SK-N-SH treated with all-trans-retinoic acid at 6 μM for 48 hours (cell line): ENCODE measurements around the gene NTMT1.

Experiments
- ATAC-seq: fragments of 200-7000 bp; cut with Tn5 transposase; 3 replicates; pipeline ENCODE4 v1.9.1; 2020; ENCODE audit warnings: mild to moderate bottlenecking, moderate library complexity
- BACH2 ChIP-seq: fragments of 250-450 bp; sonication (Bioruptor Pico); IDR thresholded peaks from 2 replicates; pipeline ENCODE4 v1.9.0; 2021; ENCODE audit warnings: mild to moderate bottlenecking, borderline replicate concordance
- ESRRG ChIP-seq: fragments of 250-450 bp; sonication (Bioruptor Pico); IDR thresholded peaks from 2 replicates; pipeline ENCODE4 v1.6.1; 2021; ENCODE audit warnings: mild to moderate bottlenecking
- GLIS3 ChIP-seq: fragments of 250-450 bp; sonication (Bioruptor Pico); IDR thresholded peaks from 2 replicates; pipeline ENCODE4 v1.5.0; 2020; ENCODE audit warnings: mild to moderate bottlenecking, moderate library complexity
- ISL1 ChIP-seq: fragments of 250-450 bp; sonication (Bioruptor Pico); IDR thresholded peaks from 2 replicates; pipeline ENCODE4 v2.1.2; 2022; ENCODE audit warnings: mild to moderate bottlenecking, moderate library complexity
- OSR1 ChIP-seq: fragments of 250-450 bp; sonication (Bioruptor Pico); IDR thresholded peaks from 2 replicates; pipeline ENCODE4 v1.8.0; 2022; ENCODE audit warnings: moderate library complexity, mild to moderate bottlenecking, inconsistent platforms
- PPARA ChIP-seq: fragments of 250-450 bp; sonication (Bioruptor Pico); IDR thresholded peaks from 2 replicates; pipeline ENCODE4 v1.5.0; 2020; ENCODE audit warnings: mild to moderate bottlenecking, borderline replicate concordance
- RARB ChIP-seq: fragments of 250-450 bp; sonication (Bioruptor Pico); IDR thresholded peaks from 2 replicates; pipeline ENCODE4 v1.8.0; 2021; ENCODE audit warnings: mild to moderate bottlenecking, moderate library complexity
- SNAI2 ChIP-seq: fragments of 250-450 bp; sonication (Bioruptor Pico); IDR thresholded peaks from 2 replicates; pipeline ENCODE4 v1.5.0; 2020; ENCODE audit warnings: mild to moderate bottlenecking, moderate library complexity
- TOX ChIP-seq: fragments of 250-450 bp; sonication (Bioruptor Pico); IDR thresholded peaks from 2 replicates; pipeline ENCODE4 v1.8.0; 2021; ENCODE audit warnings: mild to moderate bottlenecking, moderate library complexity, borderline replicate concordance
- ZC3H10 ChIP-seq: fragments of 250-450 bp; sonication (Bioruptor Pico); IDR thresholded peaks from 2 replicates; pipeline ENCODE4 v1.5.1; 2021; ENCODE audit warnings: mild to moderate bottlenecking, moderate library complexity
- ZFP3 ChIP-seq: fragments of 250-450 bp; sonication (Bioruptor Pico); IDR thresholded peaks from 2 replicates; pipeline ENCODE4 v1.5.0; 2020; ENCODE audit warnings: mild to moderate bottlenecking, moderate library complexity
- ZFP30 ChIP-seq: fragments of 450-650 bp; formaldehyde crosslinking; IDR thresholded peaks from 2 replicates; pipeline ENCODE4 v1.5.0; 2022; ENCODE audit warnings: mild to moderate bottlenecking, moderate library complexity
- ZNF565 ChIP-seq: fragments of 450-650 bp; formaldehyde crosslinking; conservative IDR thresholded peaks from 2 replicates; pipeline ENCODE4 v1.5.0; 2020; ENCODE audit warnings: low read depth, mild to moderate bottlenecking, moderate library complexity
- ZNF70 ChIP-seq: fragments of 450-650 bp; formaldehyde crosslinking; IDR thresholded peaks from 2 replicates; pipeline ENCODE4 v1.5.0; 2020; ENCODE audit warnings: mild to moderate bottlenecking, moderate library complexity
- ZNF8 ChIP-seq: fragments of 450-650 bp; formaldehyde crosslinking; IDR thresholded peaks from 2 replicates; pipeline ENCODE4 v1.5.0; 2020; ENCODE audit warnings: mild to moderate bottlenecking, moderate library complexity
- TF ChIP-seq, protein P1 (sequence below): fragments of 250-450 bp; sonication (Bioruptor Pico); IDR thresholded peaks from 2 replicates; pipeline ENCODE4 v1.5.1; 2020; ENCODE audit warnings: low read depth, mild to moderate bottlenecking, moderate library complexity
- TF ChIP-seq, protein P2 (sequence below): fragments of 250-450 bp; sonication (Bioruptor Pico); IDR thresholded peaks from 2 replicates; pipeline ENCODE4 v1.5.0; 2020; ENCODE audit warnings: mild to moderate bottlenecking, moderate library complexity
- TF ChIP-seq, protein P3 (sequence below): fragments of 250-450 bp; sonication (Bioruptor Pico); IDR thresholded peaks from 2 replicates; pipeline ENCODE4 v1.8.0; 2021; ENCODE audit warnings: low read depth, mild to moderate bottlenecking, moderate library complexity, borderline replicate concordance
- TF ChIP-seq, protein P4 (sequence below): fragments of 250-450 bp; sonication (Bioruptor Pico); IDR thresholded peaks from 2 replicates; pipeline ENCODE4 v1.5.1; 2021; ENCODE audit warnings: mild to moderate bottlenecking, moderate library complexity
- TF ChIP-seq, protein P5 (sequence below): fragments of 250-450 bp; sonication (Bioruptor Pico); IDR thresholded peaks from 2 replicates; pipeline ENCODE4 v1.8.0; 2020; ENCODE audit warnings: mild to moderate bottlenecking, moderate library complexity, borderline replicate concordance

Gene NTMT1

DNA sequence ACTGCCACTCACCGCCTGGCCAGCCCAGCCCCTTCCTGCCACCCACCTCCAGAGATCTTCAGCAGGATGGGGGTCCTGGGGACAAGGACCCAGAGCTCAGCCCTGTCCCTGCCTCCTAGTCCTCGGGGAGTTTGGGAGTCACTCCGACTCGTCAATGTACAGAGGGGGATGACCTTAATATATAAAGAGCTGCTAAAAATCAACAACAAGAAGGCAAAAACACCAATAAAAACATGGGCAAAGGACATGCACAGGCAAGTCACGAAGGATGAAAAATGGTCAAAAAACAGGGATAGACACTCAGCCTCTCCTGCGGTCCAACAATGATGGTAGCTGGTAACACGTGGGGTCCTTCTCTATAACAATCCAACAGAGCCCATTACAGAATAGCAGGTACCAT is 20.7 kb downstream of the NTMT1 start (continued):
- TF ChIP-seq PPARA (no peak), ESRRG (CRISPR knock-in tag) (no peak), BACH2 (CRISPR knock-in tag) (no peak), ZFP30 (CRISPR knock-in tag) (no peak), ZFP3 (no peak), ZNF565 (CRISPR knock-in tag) (no peak), ZC3H10 (no peak), TOX (CRISPR knock-in tag) (no peak)
- TF ChIP-seq, protein P1, sequence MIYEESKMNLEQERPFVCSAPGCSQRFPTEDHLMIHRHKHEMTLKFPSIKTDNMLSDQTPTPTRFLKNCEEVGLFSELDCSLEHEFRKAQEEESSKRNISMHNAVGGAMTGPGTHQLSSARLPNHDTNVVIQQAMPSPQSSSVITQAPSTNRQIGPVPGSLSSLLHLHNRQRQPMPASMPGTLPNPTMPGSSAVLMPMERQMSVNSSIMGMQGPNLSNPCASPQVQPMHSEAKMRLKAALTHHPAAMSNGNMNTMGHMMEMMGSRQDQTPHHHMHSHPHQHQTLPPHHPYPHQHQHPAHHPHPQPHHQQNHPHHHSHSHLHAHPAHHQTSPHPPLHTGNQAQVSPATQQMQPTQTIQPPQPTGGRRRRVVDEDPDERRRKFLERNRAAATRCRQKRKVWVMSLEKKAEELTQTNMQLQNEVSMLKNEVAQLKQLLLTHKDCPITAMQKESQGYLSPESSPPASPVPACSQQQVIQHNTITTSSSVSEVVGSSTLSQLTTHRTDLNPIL (CRISPR knock-in tag), result no peak

DNA sequence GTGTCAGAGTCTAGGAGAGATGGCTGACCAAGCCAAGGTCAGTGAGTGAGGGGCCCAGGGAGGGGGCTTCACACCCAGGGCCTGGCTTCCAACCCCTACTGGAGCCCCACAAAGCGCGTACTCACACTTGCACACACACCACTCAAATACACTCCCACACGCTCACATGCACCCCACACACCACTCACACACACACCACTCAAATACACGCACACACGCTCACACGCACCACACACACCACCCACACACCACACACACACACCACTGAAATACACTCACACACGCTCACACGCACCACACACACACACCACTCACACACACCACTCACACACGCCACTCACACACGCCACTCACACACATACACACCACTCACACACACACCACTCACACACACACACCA is 21.7 kb downstream of the NTMT1 start:
- no peak for ATAC-seq
- TF ChIP-seq, protein P2, sequence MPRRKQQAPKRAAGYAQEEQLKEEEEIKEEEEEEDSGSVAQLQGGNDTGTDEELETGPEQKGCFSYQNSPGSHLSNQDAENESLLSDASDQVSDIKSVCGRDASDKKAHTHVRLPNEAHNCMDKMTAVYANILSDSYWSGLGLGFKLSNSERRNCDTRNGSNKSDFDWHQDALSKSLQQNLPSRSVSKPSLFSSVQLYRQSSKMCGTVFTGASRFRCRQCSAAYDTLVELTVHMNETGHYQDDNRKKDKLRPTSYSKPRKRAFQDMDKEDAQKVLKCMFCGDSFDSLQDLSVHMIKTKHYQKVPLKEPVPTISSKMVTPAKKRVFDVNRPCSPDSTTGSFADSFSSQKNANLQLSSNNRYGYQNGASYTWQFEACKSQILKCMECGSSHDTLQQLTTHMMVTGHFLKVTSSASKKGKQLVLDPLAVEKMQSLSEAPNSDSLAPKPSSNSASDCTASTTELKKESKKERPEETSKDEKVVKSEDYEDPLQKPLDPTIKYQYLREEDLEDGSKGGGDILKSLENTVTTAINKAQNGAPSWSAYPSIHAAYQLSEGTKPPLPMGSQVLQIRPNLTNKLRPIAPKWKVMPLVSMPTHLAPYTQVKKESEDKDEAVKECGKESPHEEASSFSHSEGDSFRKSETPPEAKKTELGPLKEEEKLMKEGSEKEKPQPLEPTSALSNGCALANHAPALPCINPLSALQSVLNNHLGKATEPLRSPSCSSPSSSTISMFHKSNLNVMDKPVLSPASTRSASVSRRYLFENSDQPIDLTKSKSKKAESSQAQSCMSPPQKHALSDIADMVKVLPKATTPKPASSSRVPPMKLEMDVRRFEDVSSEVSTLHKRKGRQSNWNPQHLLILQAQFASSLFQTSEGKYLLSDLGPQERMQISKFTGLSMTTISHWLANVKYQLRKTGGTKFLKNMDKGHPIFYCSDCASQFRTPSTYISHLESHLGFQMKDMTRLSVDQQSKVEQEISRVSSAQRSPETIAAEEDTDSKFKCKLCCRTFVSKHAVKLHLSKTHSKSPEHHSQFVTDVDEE (CRISPR knock-in tag), result no peak
- TF ChIP-seq GLIS3, result no peak
- no peak for TF ChIP-seq ZC3H10
- no peak for TF ChIP-seq ZFP30 (CRISPR knock-in tag)
- no peak for TF ChIP-seq ZNF70 (CRISPR knock-in tag)
- no peak for TF ChIP-seq ESRRG (CRISPR knock-in tag)
- no peak for TF ChIP-seq PPARA
- no peak for TF ChIP-seq ZNF565 (CRISPR knock-in tag)
- TF ChIP-seq, protein P1 (CRISPR knock-in tag), result no peak
- TF ChIP-seq, protein P3, sequence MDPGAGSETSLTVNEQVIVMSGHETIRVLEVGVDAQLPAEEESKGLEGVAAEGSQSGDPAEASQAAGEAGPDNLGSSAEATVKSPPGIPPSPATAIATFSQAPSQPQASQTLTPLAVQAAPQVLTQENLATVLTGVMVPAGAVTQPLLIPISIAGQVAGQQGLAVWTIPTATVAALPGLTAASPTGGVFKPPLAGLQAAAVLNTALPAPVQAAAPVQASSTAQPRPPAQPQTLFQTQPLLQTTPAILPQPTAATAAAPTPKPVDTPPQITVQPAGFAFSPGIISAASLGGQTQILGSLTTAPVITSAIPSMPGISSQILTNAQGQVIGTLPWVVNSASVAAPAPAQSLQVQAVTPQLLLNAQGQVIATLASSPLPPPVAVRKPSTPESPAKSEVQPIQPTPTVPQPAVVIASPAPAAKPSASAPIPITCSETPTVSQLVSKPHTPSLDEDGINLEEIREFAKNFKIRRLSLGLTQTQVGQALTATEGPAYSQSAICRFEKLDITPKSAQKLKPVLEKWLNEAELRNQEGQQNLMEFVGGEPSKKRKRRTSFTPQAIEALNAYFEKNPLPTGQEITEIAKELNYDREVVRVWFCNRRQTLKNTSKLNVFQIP (CRISPR knock-in tag), result no peak
- no peak for TF ChIP-seq ISL1 (CRISPR knock-in tag)
- no peak for TF ChIP-seq BACH2 (CRISPR knock-in tag)
- TF ChIP-seq OSR1 (CRISPR knock-in tag), result no peak
- TF ChIP-seq, protein P4, sequence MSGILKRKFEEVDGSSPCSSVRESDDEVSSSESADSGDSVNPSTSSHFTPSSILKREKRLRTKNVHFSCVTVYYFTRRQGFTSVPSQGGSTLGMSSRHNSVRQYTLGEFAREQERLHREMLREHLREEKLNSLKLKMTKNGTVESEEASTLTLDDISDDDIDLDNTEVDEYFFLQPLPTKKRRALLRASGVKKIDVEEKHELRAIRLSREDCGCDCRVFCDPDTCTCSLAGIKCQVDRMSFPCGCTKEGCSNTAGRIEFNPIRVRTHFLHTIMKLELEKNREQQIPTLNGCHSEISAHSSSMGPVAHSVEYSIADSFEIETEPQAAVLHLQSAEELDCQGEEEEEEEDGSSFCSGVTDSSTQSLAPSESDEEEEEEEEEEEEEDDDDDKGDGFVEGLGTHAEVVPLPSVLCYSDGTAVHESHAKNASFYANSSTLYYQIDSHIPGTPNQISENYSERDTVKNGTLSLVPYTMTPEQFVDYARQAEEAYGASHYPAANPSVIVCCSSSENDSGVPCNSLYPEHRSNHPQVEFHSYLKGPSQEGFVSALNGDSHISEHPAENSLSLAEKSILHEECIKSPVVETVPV (CRISPR knock-in tag), result no peak
- TF ChIP-seq SNAI2 (CRISPR knock-in tag), result no peak
- TF ChIP-seq, protein P5, sequence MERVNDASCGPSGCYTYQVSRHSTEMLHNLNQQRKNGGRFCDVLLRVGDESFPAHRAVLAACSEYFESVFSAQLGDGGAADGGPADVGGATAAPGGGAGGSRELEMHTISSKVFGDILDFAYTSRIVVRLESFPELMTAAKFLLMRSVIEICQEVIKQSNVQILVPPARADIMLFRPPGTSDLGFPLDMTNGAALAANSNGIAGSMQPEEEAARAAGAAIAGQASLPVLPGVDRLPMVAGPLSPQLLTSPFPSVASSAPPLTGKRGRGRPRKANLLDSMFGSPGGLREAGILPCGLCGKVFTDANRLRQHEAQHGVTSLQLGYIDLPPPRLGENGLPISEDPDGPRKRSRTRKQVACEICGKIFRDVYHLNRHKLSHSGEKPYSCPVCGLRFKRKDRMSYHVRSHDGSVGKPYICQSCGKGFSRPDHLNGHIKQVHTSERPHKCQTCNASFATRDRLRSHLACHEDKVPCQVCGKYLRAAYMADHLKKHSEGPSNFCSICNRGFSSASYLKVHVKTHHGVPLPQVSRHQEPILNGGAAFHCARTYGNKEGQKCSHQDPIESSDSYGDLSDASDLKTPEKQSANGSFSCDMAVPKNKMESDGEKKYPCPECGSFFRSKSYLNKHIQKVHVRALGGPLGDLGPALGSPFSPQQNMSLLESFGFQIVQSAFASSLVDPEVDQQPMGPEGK, result no peak
- no peak for TF ChIP-seq ZNF8
- TF ChIP-seq TOX (CRISPR knock-in tag), result no peak
- TF ChIP-seq ZFP3, result no peak
- no peak for TF ChIP-seq RARB (CRISPR knock-in tag)
